Measurements from ENCODE around the gene POGZ. TPM values are rescaled to one million over a fixed set of nuclear protein-coding genes. Genes with fewer than 3 reads are reported as not detected.

POGZ gene
- total RNA-seq, 1 donor from 2014 or later = 96.3 TPM

DNA sequence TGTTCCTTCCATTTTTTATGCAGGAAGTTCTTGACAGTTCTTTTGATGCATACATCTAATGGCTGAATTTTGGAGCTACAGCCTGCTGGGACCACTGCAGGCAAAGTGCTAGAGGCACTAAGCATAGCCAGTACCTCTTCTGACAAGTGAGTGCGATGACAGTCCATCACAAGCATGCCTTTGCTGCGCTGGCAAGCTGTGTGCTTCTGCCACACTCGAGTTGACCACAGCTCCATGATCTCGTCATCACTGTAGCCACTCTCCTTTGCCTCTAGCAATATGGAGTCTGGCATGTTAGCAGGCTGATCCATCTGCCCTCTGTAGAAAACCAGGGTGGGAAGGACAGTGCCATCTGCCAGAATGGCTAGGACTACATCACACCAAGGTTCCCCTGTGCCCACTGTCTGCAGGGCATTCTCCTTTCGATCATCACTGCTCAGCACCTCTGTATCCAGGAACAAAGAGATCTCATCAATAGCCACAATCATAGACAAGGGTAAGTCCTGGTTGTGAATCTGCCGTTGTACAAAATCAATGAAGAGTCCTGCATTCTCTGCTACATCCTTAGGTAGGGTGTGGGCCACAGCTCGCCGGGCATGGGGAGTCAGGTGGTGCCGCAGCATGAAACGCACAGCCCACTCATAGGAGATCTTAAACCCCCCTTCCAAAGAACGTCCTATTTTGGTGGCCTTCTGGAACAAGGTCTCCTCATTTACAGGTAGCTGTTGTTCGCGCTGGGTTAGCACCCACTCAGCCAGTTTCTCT lies 53.9 kb downstream of the POGZ start:
- H3K27ac ChIP-seq = no peak overlapping the region
- H3K27me3 ChIP-seq = no peaks in the 10 kb centered on the region
- H3K36me3 ChIP-seq = peaks cover 98% of the 10 kb centered on the region
- ATAC-seq (peak; percentile 13), DNase-seq (no peak)
- intact Hi-C loops (cut with DNase I) = no loop called here
- TF ChIP-seq, protein P1, sequence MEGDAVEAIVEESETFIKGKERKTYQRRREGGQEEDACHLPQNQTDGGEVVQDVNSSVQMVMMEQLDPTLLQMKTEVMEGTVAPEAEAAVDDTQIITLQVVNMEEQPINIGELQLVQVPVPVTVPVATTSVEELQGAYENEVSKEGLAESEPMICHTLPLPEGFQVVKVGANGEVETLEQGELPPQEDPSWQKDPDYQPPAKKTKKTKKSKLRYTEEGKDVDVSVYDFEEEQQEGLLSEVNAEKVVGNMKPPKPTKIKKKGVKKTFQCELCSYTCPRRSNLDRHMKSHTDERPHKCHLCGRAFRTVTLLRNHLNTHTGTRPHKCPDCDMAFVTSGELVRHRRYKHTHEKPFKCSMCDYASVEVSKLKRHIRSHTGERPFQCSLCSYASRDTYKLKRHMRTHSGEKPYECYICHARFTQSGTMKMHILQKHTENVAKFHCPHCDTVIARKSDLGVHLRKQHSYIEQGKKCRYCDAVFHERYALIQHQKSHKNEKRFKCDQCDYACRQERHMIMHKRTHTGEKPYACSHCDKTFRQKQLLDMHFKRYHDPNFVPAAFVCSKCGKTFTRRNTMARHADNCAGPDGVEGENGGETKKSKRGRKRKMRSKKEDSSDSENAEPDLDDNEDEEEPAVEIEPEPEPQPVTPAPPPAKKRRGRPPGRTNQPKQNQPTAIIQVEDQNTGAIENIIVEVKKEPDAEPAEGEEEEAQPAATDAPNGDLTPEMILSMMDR (IDR thresholded peaks at IDR 0.05) = no peak
- no peaks in the 10 kb centered on the region for H3K9me3 ChIP-seq
- H3K4me3 ChIP-seq = no peak overlapping the region
- H3K4me1 ChIP-seq = peaks cover 8% of the 10 kb centered on the region

DNA sequence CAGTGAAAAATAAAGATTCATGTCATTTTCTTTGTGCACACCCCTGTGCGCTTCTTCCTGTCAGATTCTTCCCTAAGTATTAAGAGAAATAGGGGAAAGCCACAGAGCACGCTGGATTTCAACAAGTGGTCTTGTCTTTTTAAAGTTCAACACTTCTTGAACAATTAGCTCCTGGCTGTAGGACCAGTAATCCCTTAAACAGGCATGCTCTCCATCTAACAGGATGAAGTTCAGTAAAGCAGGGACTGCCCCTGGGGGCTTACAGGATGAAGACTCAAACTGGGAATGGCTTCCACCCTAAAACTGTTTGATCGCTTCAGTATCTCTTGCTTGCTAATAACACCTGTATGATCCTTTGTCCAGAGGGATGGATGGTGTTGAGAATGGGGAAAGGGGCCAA lies 55.7 kb downstream of the POGZ start:
- DNase-seq (no peak), ATAC-seq (no peak)
- Histone ChIP-seq H3K36me3 (peaks cover 83% of the 10 kb centered on the region), H3K27ac (no peak overlapping the region), H3K9me3 (no peaks in the 10 kb centered on the region), H3K4me1 (peaks cover 10% of the 10 kb centered on the region), H3K4me3 (no peak overlapping the region), H3K27me3 (no peaks in the 10 kb centered on the region)
- intact Hi-C loops (cut with DNase I) = no loop called here
- TF ChIP-seq, protein P1 (IDR thresholded peaks at IDR 0.05) = no peak

DNA sequence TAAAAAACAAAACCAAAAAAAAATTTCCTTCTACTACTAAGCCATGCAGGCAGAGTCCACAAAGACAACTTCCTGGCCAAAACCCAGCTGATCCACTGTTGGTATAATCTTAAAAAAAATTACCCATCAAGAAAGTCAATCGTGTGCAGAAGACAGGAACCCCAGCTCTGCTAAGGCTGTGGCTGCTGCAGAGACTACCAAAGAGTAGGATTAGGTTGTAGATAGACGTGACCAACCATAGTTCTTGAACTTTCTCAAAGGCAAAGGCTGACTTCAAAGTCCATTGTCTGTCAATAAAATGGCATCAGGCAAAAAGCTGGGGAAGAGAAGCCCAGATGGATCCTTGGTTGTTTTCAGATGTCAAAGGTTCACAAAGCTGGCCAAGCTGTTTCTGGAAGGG lies 56.5 kb downstream of the POGZ start:
- DNase-seq (no peak), ATAC-seq (no peak)
- Histone ChIP-seq H3K4me3 (no peak overlapping the region), H3K9me3 (no peaks in the 10 kb centered on the region), H3K27me3 (no peaks in the 10 kb centered on the region), H3K36me3 (peaks cover 75% of the 10 kb centered on the region), H3K4me1 (peaks cover 10% of the 10 kb centered on the region), H3K27ac (no peak overlapping the region)
- intact Hi-C loops (cut with DNase I) = no loop called here
- TF ChIP-seq, protein P1 (IDR thresholded peaks at IDR 0.05) = no peak

DNA sequence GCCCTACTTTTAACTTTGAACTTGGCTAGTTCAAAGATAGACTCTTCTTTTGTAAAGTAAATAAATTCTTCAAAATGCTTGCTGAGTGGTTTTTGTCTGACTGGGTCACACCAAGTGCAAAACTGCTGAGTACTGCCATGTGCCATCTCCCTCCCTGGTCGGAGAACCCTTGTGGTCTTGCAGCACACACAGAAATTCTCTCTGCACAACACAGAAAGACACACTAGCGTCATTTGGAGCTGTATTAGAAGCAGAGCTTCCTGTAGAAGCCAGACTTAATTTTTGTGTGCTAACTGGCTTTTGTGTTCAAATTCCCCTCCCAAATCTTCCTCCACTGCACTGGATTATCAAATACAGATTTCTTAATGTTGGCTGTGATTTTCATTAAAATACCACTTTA lies 57.4 kb downstream of the POGZ start:
- TF ChIP-seq, protein P1 (IDR thresholded peaks at IDR 0.05) = no peak
- Histone ChIP-seq H3K4me1 (peaks cover 10% of the 10 kb centered on the region), H3K9me3 (no peaks in the 10 kb centered on the region), H3K27me3 (no peaks in the 10 kb centered on the region), H3K27ac (no peak overlapping the region), H3K36me3 (peaks cover 66% of the 10 kb centered on the region), H3K4me3 (no peak overlapping the region)
- intact Hi-C loops (cut with DNase I) = no loop called here
- ATAC-seq = no peak
- no peak for DNase-seq

DNA sequence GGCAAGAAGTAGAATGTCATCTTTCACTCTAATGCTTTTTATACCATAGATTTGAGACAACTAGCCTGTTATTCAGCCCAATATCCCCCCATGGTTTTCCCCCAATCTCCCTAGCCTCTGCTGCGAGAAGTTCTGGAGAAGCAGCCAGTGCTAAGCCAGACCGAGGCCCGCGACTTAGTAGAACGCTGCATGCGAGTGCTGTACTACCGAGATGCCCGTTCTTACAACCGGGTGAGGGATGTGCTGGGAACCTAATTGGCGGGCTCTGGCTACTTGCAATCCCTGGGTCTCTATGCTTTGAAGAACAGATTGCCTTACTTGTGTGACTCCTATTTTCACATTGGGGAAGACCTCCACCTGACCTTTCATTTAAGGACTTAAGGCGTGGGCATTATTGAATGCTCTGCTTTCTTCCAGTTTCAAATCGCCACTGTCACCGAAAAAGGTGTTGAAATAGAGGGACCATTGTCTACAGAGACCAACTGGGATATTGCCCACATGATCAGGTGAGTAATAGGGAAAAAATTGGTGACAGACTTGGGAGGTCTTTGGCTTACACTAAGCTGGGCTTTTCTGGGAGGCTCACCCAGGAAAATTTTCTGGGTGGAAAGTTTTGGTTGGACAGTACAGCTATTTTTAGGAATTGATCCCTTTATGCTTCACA lies 58.0 kb downstream of the POGZ start:
- Histone ChIP-seq H3K9me3 (no peaks in the 10 kb centered on the region), H3K4me1 (peaks cover 10% of the 10 kb centered on the region), H3K27ac (no peak overlapping the region), H3K27me3 (no peaks in the 10 kb centered on the region), H3K4me3 (no peak overlapping the region), H3K36me3 (peaks cover 60% of the 10 kb centered on the region)
- no peak for DNase-seq
- intact Hi-C loops (cut with DNase I) = no loop called here
- no peak for ATAC-seq
- TF ChIP-seq, protein P1 (IDR thresholded peaks at IDR 0.05) = no peak
